ENCODE data around the gene MYEOV.

MYEOV gene

DNA sequence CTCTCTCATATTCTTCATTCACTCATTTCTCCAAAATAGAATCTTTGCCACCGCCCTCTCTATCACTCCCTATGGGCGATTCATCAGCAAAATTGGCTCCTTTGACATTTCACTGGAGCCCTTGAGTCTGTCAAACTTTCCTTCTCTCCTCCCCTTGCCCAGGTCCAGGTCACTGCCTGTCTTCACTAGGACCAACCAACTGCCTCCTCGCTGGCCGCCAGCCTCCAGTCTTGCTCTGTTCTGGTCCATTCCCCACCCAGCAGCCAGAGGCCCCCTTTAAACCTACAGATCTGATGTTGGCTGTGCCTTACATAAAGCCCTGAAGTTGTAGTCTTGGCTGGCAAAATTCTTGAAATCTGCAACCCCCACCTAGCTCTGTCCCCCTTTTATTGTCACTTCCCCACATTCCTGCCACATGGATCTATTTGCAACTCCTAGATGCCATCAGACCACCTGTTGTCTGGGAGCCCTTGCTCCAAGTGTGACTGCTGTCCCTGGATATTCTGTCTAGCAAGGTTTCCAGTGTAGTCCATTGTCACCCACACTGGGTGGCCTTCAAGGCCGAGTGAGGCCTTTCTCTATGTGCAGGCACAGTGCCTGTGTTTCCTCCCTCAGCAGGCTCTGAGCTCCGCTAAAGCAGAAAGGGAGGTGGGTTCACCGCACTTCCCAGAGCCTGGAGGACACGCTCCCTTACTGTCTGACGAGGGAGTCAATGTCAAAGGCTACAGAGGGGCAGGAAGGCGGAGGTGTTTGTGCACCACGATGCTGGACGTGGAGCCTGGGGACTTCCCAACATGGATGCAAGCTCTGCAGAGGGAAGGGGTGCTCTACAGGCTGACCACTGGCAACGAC lies 25.5 kb downstream of the MYEOV start:
- no peak for DNase-seq

DNA sequence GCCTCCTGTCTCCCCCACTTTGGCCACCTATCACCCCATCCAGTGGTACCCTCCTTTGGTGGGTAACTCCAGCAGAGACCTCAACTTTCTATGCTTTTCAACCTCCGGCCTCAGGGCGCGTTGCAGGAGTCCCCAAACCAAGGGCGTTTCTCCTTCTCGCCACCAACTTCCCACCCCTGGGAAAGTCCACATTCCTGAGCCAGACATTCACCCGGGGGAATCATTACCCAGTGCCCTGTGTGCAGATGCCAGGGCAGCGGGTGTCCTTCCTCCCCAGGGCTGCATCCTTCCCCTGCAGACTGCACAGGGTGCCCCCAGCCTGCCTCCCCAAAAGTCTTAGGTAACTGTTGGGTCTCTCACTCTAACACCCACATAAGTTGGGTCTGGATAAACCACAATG lies 26.4 kb downstream of the MYEOV start:
- no peak for DNase-seq

DNA sequence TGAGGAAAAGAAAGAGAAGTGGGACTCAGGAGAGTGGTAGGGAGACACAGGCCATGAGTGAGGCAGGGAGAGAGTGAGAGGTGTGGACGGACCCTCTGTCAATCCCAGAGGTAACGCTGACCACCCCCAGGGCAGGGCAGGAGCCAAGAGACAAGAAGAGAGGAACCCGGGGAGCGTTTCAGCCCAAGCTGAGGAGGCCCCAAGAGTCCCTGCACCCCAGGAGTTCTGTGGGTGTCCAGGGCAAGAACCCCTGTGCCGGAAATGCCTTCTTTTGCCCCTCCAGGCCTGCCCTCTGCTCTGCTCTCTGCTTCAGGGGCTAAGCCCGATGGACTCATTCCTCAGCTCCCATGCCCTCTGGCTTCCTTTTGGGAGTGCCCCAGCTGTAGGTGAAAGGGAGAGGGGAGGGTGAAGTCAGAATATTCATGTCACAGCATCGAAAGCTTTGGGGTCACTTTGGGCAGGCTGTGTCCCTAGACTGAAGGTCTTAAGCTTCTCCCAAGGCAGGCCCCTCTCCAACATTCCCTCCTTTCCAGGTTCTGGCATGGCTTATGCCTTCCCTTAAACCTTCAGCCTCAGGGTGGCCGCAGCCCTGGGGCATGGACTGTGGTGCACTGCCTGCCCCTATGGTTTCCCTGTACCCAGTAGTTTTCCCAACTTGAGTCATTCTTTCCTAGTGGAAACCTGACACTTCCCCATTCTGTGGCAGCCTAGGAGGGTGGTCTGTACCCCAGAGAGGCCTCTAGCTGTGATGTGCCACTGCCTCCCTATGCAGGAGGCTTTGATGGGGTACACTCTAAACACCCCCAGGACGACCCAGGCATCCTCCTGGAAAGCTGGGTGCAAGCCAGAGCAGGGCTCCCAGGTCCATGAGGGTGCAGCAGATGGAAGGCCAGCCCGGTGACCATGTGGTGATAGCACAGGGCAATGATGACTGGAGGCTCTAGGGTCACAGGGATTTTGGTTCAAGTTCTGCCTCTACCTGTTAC lies 27.1 kb downstream of the MYEOV start:
- no peak for DNase-seq

DNA sequence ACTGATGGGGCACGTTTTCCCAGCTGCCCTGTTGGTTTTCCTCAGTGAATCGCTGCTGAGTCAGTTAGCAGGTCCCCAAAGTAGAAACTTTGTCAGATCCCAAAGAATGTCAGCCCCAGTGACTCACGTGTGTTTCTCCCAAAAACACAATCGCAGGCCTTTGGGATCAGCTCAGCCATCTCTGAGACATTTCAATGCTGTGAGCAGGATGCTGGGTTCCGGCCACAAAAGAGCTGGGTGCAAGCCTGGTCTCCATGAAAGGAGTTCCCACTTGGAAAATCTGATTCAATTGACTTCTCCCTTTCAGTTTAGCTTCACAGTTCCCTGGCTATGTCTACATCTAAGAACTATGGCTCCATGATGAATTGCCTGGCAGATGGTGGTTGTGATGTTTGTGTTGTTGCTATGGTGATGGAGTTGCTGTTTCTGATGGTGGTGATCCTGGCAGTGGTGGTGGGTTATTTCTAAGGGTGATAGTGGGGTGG lies 28.0 kb downstream of the MYEOV start:
- DNase-seq = no peak

DNA sequence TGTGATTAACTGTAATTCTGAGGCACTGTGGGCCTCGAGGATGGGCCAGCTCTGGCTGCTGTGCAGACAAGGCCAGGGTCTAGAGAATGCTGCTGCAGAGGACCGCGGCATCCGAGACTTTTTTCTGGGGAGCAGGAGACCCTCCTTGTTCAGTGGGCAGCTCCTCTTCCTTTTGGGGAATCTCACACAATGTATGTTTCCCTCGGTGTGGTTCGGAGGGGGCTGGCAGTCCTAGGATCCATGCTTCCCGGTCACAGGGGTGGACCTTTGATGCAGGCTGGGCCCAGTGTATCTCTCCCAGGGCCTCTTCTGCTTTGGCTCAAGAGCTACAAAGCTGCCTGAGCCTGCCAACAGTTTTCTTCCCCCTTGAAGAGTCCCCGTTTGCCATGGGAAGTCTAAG lies 31.5 kb downstream of the MYEOV start:
- DNase-seq = no peak

DNA sequence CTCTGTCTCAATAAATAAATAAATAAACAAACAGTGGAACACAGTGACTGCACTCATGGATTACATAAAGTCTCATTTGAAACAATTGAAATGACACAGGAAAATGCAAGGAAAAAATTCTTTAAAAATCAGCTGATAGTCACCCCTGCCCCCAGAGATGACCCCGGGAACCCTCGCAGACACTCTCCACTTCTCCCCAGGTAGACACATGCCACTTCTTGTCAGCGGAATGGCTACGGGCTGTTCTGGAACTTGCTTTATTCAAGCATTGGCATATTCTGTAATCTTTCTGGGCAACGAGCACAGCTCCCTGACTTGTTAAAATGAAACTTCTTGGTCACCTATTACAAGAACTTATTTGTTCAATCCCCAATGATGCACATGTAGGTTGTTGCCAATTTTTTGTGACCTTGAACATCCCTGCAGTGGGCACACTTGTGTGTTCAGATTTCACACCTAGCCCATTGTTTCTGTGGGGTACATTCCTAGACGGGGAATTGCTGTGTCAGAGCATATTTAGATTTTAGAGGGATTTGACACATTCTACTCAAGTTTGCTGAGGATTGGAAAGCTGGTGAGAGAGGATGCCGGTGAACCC lies 32.8 kb downstream of the MYEOV start:
- DNase-seq = no peak

DNA sequence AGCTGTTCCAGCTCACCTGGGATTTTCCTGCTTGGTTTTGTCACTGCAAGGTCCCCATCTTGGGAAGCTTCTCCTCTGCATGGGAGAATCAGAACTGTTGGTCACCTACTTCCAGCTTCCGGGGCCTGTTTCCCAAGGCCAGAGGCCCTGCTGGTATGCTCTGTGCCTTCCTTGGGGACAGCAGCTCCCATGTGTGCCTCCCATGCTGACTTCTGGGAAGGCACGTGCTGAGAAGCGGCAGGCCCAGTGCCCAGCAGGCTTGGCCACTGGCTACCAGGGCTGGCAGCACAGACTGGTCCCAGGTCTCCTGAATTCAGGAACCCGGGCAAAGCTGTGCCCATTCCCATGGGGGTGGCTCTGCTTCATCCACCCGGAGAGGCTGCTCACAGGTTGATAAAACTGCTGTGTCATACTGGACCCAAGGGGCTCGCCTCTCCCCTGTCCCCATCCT lies 33.8 kb downstream of the MYEOV start:
- no peak for DNase-seq

DNA sequence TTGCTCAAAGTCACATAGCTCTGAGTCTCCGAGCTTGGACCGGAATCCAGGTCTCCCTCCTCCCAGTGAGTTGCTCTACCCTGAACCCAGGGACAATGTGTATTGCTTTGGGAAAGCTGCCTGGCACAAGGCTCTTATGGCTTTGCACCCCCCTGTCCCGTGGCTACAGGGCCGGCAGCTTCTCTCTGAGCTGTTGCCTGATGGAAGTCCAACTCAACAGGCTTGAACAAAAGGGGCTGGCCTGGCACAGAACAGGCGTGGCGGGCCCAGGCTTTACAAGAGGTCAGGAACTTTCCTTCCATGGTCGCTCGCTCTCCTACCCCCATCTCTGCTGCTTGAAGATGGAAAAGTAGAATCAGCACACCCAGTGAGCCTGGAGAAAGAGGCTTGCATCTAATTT lies 34.3 kb downstream of the MYEOV start:
- DNase-seq = no peak

DNA sequence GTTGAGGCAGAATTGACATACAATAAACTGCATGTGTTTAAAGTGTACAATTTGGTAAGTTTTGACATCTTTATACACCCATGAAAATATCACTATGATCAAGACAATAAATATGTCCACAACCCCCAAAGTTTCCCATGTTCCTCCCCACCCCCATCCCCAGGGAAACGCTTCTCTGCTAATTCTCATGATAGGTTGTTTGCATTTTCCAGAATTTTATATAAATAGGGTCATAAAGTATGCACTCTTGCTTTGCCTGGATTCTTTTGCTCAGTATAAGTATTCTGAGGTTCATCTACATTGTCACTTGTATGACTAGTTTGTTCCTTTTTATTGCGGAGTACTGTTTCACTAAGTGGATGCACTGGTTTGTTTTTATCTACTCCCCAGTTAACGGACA lies 35.6 kb downstream of the MYEOV start:
- no peak for DNase-seq

DNA sequence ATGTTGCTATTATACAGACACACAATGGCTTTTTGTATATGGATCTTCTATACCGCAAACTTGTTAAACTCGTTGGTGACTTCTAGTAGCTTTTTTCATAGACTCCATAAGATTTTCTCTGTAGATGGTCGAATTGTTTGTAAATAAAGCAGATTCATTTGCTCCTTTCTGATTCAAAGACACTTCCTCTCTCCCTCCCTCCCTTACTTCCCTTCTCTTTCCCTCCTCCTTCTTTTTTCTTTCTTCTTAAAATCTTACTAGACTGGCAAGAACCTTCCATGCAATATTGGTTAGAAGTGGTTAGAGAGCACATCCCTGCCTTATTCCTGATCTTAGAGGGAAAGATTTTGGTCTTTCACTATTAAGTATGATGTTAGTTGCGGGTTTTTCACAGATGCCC lies 36.4 kb downstream of the MYEOV start:
- no peak for DNase-seq

DNA sequence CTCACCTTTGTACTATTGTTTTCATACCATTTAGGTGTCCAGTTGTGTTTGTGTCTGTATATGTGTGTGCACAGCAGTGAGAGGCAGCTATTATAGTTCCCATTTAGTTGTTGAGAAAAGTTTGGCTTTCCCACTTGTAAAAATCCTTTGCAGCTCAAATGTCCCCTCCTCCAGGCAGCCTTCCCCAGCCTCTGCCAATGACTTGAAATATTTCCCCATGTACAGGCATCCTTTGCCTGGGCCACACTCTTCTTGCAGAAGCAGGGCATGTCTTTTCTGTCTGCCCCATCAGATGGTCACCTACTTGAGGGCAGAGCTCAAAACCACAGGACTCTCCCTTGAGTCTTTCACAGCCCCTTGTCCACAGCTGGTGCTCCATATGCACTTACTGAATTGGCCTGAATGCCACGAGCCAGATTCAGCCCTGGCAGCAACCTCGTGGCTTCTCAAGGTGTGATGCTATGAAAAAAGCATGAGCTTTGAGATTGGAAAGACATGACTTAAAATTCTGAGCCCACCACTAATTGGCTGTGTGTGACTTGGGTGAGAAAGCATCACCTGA lies 39.3 kb downstream of the MYEOV start:
- DNase-seq = no peak

DNA sequence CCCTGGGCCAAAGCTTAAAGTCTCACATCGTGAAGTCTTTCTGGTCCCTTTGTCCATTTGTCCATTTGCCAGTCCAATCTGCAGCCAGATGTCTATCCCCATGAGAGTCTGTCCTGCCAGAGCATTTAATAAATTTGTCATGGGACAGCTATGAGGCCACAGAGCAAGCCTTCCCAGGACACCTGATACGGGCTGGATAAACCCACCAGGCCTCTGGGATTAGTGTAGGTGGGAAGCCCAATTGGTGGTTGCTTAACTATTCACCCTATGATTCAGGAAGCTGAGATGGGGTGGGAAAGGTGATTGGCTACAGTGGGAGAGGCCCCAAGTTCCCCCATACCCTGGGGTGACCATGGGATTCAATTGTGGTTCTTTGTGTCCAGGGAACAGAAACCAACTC lies 39.9 kb downstream of the MYEOV start:
- DNase-seq = peak in 3 of 4 experiments; percentile 37 to 47 (median 45)

DNA sequence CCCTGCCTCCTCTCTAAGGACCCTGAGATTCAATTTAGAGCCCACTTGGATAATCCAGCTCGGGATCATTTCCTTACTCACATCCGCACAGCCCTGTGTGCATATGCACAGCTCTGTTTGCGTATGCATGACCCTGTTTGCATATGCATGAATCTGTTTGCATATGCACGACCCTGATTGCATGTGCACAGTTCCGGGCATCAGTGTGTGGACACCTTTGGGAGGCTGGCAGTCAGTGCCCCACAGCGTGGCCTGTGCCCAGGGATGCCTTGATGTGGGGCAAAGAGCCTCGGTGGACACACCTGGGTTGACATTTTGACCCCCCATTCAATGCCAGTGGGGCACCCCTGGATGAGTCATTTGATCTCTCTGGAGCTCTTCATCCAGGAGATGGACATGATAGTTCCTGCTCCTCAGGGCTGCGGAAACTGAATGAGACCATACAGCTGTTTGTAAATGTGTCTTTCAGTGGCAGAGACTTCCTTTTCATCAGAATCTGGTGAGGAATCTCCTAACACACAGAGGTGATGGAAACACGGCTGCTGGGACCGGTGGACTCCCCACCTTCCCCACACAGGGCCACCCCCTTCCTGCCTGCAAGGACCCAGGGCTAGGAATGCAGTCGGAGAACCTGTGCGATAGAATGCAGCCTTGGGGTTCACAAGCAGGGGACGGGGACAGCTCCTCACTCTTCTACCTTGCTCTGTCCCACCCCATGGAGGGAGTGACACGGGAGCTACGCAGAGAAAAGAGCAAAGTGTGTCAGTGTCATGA lies 41.2 kb downstream of the MYEOV start:
- no peak for DNase-seq

DNA sequence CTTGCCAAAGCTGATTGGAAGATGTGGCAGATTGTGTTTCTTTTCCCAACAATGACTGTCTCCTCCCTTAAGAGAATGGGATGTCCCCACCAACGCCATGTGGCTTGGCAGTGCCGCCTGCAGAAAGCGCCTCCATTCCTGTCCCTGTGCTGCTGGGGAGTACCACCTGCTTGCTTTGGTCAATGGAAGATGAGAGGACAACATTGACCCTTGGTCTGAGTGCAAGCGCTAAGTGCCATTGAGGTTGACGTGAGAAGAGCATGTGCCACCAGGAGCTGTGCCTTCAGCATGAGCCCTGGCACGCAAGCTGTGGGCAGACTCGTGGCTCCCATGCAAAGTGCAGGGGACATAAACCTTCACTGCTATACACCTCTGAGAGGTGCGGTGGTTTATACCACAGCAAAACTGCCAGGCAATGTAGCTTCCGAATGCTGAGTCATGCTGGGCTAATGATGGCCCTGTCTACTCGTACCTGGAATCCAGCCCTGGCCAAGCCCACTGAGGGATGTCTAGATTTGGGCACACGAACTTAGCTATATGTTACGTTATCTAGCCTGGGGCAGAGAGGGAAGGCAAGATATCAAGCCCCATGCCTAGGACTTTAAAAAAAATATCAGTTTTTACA lies 41.9 kb downstream of the MYEOV start:
- DNase-seq = no peak

DNA sequence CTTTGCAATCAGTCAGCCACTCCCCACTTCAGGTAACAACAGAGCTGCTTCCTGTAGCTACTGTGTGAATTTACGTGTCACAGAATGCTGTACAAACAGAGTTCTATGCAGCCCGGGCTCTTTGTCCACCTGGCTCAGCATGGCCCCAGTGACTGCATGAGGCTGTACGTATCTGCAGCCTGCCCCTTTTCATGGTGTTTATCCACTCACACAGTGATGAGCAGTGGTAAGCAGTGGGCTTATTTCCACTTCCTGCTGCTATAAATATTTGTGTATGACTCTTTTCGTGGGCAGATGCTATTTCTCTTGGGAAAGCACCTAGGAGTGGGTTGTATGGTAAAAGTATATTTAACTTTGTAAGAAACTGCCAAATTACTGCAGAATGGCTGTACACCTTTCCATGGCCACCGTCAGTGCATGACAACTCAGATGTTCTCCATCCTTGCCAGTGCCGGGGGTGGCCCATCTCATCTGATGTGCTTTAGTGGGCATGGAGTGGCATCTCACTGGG lies 43.3 kb downstream of the MYEOV start:
- peak; percentile 68 to 88 (median 78) for DNase-seq

DNA sequence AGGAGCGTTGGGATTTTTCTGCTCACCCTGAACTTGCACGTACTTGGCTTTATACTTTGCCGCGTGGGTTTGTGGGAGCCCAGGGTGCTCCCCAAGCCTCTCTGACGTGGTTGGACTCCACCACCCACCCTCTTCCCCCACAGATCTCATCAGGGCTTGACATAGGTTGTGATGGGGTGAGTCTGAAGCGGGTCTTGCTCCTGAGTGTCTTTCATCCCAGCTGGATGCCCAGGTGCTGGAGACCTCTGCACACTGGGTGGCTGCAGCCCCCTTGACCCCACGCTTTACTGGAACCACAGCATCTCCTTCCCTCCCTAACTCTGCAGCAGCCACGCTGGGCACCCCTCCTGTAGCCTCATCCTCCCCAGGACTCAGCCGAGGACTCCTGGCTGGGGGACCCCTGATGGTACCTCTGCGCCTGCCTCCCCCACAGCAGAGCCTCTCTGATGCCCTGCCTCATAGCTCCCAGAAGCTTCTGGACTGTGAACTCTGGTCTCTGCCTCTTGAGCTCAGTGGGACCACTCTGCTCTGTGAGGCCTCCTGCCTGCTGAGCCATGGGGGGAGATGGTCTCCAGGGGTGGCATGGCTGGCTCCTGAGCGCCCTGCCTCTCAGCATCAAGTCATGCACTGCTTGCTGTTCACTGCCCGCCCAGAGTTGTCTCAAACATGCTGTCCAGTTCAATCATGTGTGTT lies 45.2 kb downstream of the MYEOV start:
- no peak for DNase-seq

DNA sequence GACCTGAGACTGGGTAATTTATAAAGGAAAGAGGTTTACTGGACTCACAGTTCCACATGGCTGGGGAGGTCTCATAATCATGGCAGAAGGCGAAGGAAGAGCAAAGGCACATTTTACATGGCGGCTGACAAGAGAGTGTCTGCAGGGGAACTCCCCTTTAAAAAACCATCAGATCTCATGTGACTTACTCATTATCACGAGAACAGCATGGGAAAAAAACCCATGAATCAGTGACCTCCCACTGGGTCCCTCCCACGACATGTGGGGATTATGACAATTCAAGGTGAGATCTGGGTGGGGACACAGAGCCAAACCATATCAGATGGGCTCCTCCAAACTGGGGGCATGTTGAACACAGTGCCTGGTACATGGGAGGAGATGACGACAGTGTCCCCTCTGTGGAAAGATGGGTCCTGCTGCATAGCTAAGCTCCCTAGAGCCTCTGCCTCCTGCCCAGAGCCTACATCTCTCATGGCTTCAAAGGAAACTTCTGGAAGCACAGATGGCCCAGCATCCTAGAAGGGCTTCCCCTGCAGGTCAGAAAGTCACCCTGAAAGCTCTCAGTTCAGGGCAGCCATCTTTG lies 46.1 kb downstream of the MYEOV start:
- DNase-seq = peak in 2 of 4 experiments; percentile 24 to 40

DNA sequence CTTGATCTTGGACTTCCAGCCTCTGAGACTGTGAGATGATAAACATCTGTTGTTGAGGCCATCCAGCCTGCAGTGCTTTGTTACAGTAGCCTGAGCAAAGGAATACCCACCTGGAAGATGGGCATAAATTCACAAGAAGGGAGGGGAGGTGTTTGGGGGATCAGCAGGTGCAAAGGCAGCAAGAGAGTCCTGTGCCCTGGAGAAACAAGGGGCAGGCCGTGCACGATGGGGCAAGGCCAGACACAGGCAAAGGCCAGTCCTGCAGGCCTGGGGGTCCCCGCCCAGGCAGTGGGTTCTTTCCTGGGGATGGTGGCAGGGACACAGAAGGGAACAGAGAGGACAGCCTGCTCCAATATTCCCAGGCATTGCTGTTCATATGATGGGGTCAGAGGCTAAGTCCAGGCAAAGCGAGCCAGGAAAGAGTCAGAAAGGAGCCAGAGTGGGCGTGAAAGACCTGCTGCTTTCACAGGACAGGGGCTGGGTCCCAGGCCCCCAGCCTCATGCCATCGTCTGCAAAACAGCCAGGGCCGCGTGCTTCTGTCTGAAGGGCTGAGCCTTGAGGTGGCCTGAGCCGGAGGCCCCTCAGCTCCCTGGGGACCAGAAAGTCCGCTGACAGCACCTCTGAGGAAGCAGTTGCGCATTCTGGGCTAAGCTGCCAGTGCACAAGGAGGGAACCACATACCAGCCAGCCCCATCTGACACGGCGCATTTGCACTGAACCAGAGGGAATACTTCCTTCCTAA lies 48.8 kb downstream of the MYEOV start:
- no peak for DNase-seq

All from suppressor macrophage (primary cell).